ENCODE measurements around the gene OMA1. TPM values are rescaled to one million over a fixed set of nuclear protein-coding genes. Genes with fewer than 3 reads are reported as not detected.

OMA1 gene
- total and polyA plus RNA-seq, 2 donors (not counting 1 experiment from before 2014, with no cell fraction given) = 14.6 to 47.1 TPM

DNA sequence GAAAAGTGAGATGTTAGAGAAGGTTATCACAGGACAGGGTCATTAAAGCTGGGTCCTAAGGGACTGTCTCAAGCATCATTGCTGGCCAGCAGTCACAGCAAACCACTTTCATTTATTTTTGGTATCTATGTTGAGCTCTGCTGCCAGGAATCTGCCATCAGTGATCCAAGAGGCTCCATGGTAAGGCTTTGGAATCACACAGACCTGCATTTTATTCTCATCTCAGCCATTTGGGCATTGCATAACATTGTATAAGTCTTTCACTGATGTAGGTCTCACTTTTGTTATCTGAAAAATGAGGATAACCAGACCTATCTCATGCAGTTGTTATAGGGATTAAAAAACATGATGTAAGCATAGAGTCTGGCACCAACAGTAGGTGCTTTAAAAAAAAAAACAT, 77.5 kb downstream of the OMA1 start:
- no peaks in the 10 kb centered on the region for H3K4me1 ChIP-seq (ENCODE audit: control insufficient read depth, extremely low read depth, insufficient read depth, low read length)
- H3K9me3 ChIP-seq (ENCODE audit: control insufficient read depth, insufficient read depth, low read depth, low read length) = no peaks in the 10 kb centered on the region
- no peaks in the 10 kb centered on the region for H3K36me3 ChIP-seq (ENCODE audit: control insufficient read depth, insufficient read depth, low read length)
- H3K27me3 ChIP-seq (ENCODE audit: control insufficient read depth, insufficient read depth, low read length) = no peaks in the 10 kb centered on the region
- H3K79me2 ChIP-seq (ENCODE audit: control insufficient read depth, insufficient read depth, low read length) = no peaks in the 10 kb centered on the region
- H4K20me1 ChIP-seq (ENCODE audit: control insufficient read depth, extremely low read depth, insufficient read depth, low read length) = no peaks in the 10 kb centered on the region
- TF ChIP-seq, protein P1, sequence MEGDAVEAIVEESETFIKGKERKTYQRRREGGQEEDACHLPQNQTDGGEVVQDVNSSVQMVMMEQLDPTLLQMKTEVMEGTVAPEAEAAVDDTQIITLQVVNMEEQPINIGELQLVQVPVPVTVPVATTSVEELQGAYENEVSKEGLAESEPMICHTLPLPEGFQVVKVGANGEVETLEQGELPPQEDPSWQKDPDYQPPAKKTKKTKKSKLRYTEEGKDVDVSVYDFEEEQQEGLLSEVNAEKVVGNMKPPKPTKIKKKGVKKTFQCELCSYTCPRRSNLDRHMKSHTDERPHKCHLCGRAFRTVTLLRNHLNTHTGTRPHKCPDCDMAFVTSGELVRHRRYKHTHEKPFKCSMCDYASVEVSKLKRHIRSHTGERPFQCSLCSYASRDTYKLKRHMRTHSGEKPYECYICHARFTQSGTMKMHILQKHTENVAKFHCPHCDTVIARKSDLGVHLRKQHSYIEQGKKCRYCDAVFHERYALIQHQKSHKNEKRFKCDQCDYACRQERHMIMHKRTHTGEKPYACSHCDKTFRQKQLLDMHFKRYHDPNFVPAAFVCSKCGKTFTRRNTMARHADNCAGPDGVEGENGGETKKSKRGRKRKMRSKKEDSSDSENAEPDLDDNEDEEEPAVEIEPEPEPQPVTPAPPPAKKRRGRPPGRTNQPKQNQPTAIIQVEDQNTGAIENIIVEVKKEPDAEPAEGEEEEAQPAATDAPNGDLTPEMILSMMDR (conservative IDR thresholded peaks at IDR 0.05 in 1 of 2, IDR thresholded peaks at IDR 0.05 in 1 of 2; ENCODE audit: low read depth in 1 of 2, low read length in 2 of 2) = no peak
- no peak for TF ChIP-seq EZH2 (IDR thresholded peaks at IDR 0.05; ENCODE audit: low read length, missing control alignments)
- H3K4me2 ChIP-seq (ENCODE audit: extremely low read depth, insufficient read depth, low read length) = no peak overlapping the region
- no peak overlapping the region for H3K27ac ChIP-seq (ENCODE audit: insufficient read depth, low read length)
- peak in 1 of 2 donors; percentile 13 for DNase-seq (ENCODE audit: low read depth in 2 of 2)
- H3K9ac ChIP-seq (ENCODE audit: insufficient read depth, low read length) = no peak overlapping the region
- H3K4me3 ChIP-seq (replicated peaks in 1 of 4; ENCODE audit: control extremely low read depth in 1 of 4, insufficient read depth in 1 of 4, low read depth in 3 of 4, low read length in 4 of 4) = no peak overlapping the region
- no peak overlapping the region for H2AFZ ChIP-seq (ENCODE audit: low read length)

DNA sequence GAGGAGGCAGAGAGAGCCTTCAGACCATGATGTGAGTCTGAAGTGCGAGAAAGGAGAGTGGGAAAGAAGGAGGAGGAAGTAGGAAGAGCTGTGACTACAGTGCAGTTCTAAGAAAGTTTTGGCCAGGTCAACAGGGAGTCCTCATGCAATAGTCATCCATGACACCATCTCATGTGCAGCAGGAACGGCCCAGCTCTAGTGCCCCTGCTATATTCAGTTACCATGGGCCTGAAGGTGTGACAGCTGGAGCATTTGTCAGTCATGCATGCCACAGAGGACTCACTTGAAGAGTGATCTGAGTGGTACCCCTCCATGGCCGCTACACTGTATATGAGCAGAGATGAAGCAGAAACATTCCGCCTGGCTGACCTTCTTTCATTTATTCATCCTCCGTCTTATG, 77.9 kb downstream of the OMA1 start:
- Histone ChIP-seq H3K27me3 (ENCODE audit: control insufficient read depth, insufficient read depth, low read length) (no peaks in the 10 kb centered on the region), H3K9me3 (ENCODE audit: control insufficient read depth, insufficient read depth, low read depth, low read length) (no peaks in the 10 kb centered on the region), H3K4me1 (ENCODE audit: control insufficient read depth, extremely low read depth, insufficient read depth, low read length) (no peaks in the 10 kb centered on the region), H3K4me2 (ENCODE audit: extremely low read depth, insufficient read depth, low read length) (no peak overlapping the region), H4K20me1 (ENCODE audit: control insufficient read depth, extremely low read depth, insufficient read depth, low read length) (no peaks in the 10 kb centered on the region), H3K36me3 (ENCODE audit: control insufficient read depth, insufficient read depth, low read length) (no peaks in the 10 kb centered on the region), H3K27ac (ENCODE audit: insufficient read depth, low read length) (no peak overlapping the region), H2AFZ (ENCODE audit: low read length) (no peak overlapping the region), H3K4me3 (replicated peaks in 1 of 4; ENCODE audit: control extremely low read depth in 1 of 4, insufficient read depth in 1 of 4, low read depth in 3 of 4, low read length in 4 of 4) (no peak overlapping the region), H3K79me2 (ENCODE audit: control insufficient read depth, insufficient read depth, low read length) (no peaks in the 10 kb centered on the region), H3K9ac (ENCODE audit: insufficient read depth, low read length) (no peak overlapping the region)
- DNase-seq (ENCODE audit: low read depth in 2 of 2) = no peak
- TF ChIP-seq, protein P1 (conservative IDR thresholded peaks at IDR 0.05 in 1 of 2, IDR thresholded peaks at IDR 0.05 in 1 of 2; ENCODE audit: low read depth in 1 of 2, low read length in 2 of 2) = no peak
- no peak for TF ChIP-seq EZH2 (IDR thresholded peaks at IDR 0.05; ENCODE audit: low read length, missing control alignments)

DNA sequence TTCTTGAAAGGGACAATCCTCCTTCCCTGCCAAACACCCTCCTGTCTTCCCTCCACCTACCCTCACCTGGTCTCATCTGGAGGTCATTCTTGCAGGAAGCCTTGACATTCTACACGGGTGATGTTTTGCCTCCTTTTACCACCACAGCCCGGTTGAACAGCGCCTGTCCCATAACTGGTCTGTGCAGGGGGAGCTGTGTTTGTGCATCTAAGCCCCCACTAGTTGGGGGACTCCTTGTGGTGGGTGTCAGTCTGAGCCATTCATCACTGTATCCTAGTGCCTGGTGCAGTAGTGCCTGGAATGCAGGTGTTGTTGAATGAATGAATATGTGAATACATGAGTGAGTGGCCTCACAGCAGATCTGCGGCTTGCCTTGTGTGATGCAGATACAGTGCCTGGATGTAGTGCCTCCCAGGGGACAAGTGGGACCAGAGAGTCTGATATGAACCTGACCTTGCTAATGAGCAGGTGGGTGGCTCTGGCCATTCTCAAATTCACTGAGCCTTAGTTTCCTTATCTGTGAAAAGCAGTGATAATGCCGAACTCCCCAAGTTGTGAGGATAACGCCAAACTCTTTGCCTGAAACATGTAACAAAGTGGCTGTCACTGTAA, 79.8 kb downstream of the OMA1 start:
- no peak overlapping the region for H3K4me2 ChIP-seq (ENCODE audit: extremely low read depth, insufficient read depth, low read length)

More for the DNA sequence above, 79.8 kb downstream of the OMA1 start:
- no peak overlapping the region for H2AFZ ChIP-seq (ENCODE audit: low read length)
- no peaks in the 10 kb centered on the region for H3K27me3 ChIP-seq (ENCODE audit: control insufficient read depth, insufficient read depth, low read length)
- H3K36me3 ChIP-seq (ENCODE audit: control insufficient read depth, insufficient read depth, low read length) = no peaks in the 10 kb centered on the region
- no peak overlapping the region for H3K9ac ChIP-seq (ENCODE audit: insufficient read depth, low read length)
- H3K79me2 ChIP-seq (ENCODE audit: control insufficient read depth, insufficient read depth, low read length) = no peaks in the 10 kb centered on the region
- no peaks in the 10 kb centered on the region for H3K9me3 ChIP-seq (ENCODE audit: control insufficient read depth, insufficient read depth, low read depth, low read length)
- TF ChIP-seq, protein P1 (conservative IDR thresholded peaks at IDR 0.05 in 1 of 2, IDR thresholded peaks at IDR 0.05 in 1 of 2; ENCODE audit: low read depth in 1 of 2, low read length in 2 of 2) = no peak
- TF ChIP-seq EZH2 (IDR thresholded peaks at IDR 0.05; ENCODE audit: low read length, missing control alignments) = no peak
- no peak for DNase-seq (ENCODE audit: low read depth in 2 of 2)
- no peaks in the 10 kb centered on the region for H4K20me1 ChIP-seq (ENCODE audit: control insufficient read depth, extremely low read depth, insufficient read depth, low read length)
- H3K4me1 ChIP-seq (ENCODE audit: control insufficient read depth, extremely low read depth, insufficient read depth, low read length) = no peaks in the 10 kb centered on the region
- H3K27ac ChIP-seq (ENCODE audit: insufficient read depth, low read length) = no peak overlapping the region
- no peak overlapping the region for H3K4me3 ChIP-seq (replicated peaks in 1 of 4; ENCODE audit: control extremely low read depth in 1 of 4, insufficient read depth in 1 of 4, low read depth in 3 of 4, low read length in 4 of 4)
